ENCODE results near the gene ITGA8.
"Not testable (repeated sequence)": the region's sequence is repeated elsewhere in the genome, so short reads cannot be mapped to it uniquely, and the experiment has no call there.

ITGA8 gene

DNA sequence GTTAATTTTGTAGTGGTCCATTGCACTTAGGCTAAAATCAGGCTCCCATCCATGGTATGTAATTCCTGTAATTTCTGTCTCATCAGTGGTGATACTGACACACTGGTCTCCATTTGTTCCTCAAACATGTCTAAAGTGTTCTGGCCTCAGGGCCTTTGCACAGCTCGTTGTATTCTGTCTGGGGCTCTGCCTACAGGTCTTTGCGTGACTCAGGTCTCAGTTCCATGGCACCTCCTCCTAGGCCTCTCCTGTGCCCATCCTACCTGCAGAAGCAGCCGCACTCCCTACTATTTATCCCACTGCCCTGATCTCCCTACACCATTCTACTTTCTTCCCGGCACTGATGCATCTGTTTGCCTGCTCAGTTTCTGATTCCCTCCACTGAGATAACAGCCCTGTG, 173.8 kb downstream of the ITGA8 start:
- DNase-seq, result no peak

DNA sequence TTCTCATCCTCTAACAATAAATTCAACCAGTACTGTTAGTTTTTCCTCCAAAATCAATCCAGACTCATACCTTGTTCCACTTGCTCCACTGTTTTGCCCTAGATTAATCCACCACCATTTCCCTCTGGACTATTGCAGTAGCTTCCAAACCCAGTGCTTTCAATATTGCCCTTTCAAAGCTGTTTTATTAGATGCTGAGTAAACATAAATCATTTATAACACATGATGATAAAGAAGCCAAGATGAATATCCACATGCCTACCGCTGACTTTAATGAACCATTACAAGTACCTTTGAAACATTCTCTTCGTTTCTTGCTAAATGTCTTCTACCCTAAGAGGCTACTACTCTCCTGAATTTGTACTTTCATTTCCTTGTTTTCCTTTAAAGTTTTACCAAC, 174.5 kb downstream of the ITGA8 start:
- DNase-seq, result no peak

DNA sequence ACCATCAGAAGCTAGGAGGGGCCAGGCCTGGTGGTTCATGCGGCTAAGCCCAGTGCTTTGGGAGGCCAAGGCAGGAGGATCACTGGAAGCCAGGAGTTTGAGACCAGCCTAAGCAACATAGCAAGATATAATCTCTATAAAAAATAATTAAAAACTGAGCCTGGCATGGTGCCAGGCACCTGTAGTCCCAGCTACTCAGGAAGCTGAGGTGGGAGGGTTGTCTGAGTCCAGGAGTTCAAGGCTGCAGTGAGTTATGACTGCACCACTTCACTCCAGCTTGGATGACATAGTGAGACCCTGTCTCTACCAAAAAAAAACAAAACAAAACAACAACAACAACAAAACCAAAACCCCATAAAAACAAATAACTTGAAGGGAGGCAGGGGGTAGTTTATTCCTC, 175.7 kb downstream of the ITGA8 start:
- DNase-seq, result no peak

DNA sequence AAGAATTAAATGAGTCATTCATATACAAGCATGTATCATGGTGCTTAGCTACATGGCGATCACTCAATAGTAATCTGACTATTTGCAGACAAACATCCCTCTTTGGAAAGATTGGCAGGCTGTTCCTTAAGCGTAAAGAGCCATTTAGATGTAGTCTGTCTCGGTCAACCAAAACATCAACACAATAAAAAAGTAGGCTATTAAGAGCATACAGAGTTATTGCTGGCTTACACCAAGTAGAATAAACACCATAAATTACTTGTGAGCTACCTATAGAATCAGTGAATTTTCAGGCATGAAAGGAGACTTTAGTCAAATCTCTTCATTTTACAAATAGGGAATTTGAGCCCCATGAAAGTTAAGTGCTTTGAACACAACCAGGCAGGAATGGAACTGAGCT, 176.9 kb downstream of the ITGA8 start:
- DNase-seq, result no peak

DNA sequence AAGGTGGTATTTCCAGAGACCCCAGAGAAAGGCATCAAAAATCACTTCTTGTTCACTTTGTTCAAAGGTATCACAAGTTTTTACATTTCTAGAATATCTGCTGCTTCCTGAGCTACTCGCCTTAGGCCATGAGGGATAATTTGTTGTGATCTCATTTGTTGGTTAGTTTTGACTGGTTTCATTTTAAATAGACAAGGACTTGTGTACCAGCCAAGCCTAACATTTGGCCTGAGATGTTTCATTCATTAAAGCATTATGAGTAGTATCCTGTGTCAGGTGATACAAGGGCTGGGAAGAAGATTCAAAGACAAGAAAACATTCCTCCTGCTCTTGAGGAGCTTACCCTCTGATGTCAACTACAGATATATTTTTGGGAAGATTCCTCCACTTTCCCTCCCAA, 178.3 kb downstream of the ITGA8 start:
- DNase-seq, result no peak

DNA sequence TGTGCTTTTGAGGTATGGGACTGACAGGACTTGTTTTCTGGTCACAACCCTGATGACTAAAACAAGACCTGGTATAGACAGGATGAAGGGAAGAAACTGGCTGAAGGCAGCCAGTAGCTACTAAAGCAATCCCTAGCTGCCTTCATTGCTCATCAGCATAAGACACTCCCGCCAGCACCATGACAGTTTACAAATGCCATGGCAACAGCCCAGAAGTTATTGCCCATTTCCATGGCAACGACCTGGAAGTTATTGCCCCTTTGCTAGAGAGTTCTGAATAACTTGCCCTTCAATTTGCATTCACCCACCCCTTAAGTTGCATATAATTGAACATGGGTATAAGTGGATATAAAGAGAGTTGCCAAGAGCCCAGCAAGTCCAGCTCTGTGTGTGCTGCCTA, 179.0 kb downstream of the ITGA8 start:
- no peak for DNase-seq

DNA sequence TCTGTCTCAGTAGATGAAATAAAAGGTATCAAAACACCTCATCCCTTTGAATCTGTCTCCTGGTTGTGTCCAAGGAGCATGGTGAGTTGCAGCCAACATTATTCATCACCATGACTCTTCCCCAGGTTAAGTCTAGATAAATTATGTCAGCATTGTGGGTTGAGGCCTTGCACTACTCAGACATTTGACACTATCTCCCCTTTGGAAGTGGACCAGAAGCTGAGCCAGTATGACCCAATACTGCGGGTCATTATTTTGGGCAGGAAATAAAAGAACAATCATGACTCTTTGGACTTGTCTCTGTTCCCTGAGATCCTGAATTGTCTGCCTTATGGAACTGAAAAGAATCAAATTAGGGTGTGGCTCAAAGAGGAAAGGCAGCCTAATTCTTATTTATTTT, 180.5 kb downstream of the ITGA8 start:
- no peak for DNase-seq

DNA sequence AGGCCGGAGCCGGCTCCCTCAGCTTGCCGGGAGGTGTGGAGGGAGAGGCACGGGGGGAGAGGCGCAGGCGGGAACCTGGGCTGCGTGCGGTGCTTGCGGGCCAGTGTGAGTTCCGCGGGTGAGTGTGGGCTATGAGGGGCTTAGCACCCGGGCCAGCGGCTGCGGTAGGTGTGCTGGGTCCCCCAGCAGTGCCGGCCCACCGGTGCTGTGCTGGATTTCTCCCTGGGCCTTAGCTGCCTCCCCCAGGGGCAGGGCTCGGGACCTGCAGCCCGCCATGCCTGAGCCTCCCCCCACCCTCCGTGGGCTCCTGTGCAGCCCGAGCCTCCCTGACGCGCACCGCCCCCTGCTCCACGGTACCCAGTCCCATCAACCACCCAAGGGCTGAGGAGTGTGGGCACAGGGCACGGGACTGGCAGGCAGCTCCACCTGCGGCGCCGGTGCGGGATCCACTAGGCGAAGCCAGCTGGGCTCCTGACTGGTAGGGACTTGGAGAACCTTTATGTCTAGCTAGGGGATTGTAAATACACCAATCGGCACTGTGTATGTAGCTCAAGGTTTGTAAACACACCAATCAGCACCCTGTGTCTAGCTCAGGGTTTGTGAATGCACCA, 184.7 kb downstream of the ITGA8 start:
- not testable (repeated sequence) for DNase-seq

DNA sequence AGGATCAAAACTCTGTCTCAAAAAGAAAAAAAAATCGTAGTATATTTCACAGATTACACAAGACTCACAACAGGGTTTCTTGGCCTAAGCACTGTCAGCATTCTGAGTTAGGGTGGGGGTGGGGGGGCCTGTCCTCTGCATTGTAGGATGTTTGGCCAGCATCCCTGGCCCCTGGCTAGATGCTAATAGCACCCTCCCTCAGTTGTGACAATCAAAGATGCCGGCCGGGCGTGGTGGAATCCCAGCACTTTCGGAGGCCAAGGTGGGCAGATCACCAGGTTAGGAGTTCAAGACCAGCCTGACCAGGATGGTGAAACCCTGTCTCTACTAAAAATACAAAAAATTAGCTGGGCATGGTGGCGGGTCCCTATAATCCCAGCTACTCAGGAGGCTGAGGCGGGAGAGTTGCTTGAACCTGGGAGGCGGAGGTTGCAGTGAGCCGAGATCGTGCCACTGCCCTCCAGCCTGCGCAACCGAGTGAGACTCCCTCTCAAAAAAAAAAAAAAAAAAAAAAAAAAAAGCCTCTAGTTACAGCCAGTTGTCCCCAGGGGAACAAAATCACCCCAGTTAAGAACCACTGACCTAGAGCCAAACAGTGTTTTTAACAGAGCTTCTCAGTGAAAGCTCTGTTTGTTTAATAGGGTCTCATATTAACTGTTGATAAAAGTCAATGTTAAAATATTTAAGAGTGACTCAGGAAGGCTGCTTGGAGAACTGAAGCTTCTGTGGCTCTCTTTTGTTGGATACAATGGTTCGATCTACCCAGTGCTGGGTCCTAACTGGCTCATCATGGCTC, 187.6 kb downstream of the ITGA8 start:
- no peak for DNase-seq

DNA sequence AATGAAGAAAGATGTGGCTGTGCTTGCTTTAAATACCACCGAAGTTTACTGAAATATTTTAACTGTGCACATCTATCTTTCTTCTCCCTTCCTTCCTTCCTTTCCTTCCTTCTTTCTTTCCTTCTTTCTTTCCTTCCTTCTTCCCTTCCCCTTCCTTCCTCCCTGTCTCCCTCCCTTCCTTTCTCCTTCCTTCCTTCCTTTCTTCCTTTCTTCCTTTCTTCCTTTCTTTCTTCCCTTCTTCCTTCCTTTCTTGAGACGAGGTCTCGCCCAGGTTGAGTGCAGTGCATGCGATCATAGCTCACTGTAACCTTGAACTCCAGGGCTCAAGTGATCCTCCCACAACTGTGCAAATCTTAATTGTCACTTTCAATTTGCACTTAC, 190.9 kb downstream of the ITGA8 start:
- DNase-seq, result no peak

DNA sequence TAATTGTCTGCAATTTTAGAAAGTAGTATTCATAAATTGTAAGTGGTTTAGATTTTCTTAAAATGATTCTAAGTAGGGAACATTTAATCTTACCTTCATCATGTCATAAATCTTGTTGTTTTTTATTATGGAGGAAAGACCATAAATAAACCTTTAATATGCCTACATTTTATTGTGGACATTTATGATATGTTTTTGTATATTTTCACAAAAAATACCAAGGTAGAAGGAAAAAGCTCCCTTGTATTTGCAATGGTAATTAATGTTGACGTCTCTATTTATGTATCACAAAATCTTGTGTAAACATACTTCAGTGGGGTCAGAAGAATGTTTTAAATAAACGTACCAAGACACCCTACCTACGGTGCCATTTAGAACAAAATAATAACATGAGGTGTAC, 193.0 kb downstream of the ITGA8 start:
- no peak for DNase-seq

DNA sequence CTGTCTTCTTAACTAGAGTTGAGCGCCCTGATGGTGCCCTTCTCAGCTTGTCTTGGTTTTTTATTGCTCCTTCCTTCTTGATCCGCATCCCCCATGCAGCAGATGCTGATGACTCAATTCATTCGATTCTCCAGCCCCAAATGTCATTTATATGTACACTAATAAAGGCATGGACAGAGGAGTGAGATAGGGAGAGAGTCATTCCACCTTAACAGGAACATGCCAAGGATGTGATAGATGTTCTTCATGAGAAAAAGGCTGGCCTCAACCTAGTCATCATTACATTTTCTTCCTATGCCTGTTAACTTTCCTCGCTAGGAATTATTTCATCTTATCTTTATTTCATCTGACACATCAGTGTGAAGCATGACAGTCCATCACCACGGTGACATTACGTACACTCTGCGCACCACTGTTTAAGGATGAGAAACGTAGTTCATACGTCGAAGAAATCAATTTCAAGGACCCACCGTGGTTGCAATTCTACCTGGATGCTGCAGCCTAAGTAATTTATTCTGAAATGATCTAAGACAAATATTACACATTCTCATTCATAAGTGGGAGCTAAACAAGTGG, 198.3 kb downstream of the ITGA8 start:
- DNase-seq, result no peak

DNA sequence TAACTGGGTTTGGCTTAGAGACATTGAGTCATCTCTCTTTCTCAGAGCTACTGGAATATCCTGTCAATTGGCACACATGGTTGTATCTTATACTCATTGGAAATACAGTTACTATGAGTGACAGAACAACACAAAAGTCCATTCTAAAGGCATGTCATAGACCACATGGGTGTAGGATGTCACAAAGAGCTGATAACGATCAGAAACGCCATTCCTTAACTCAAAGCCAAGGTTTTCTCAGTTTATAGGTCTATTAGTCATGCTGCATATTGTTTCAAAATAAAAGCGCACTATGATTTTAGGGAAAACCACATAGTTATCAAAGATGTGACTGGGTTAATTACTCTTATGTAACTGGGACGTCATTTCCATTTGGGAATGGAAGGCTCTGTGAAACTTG, 201.5 kb downstream of the ITGA8 start:
- DNase-seq, result no peak

DNA sequence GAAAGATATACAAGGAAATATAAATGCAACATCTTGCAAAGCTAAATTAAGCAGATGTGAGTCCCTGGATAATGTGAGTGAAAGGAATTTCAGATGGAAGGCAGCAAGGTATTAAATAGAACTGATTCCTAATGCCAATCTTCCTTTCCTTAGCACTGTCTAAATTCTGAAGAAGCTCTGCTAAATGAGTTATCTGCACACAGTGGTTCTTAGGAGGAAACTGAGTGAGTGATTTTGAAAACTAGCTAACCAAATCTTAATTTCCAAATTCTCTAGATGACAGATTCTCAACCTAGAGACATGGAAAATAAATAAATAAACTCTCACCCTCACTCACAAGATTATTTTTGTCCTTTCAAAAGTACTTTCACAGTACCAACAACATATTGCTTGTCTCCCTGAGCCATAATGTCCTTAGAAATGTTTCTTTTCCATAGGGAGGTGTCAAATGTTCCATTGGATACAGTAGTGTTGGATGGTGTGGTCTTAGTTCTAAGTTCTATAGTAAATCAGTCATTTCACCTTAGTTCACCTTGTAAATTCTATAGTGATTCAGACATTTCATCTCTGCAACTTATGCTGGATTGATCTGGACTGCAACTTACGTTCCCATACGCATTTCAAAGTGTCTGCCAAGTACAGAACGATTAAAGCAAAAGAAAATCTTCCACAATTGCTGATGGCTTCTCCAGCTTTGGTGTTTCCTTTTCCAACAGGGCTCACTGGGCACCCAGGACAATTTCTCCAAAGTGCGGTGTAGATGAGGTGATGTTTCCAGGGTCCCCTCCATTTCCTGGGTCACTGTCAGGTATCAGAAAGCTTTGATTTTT, 203.3 kb downstream of the ITGA8 start:
- no peak for DNase-seq

DNA sequence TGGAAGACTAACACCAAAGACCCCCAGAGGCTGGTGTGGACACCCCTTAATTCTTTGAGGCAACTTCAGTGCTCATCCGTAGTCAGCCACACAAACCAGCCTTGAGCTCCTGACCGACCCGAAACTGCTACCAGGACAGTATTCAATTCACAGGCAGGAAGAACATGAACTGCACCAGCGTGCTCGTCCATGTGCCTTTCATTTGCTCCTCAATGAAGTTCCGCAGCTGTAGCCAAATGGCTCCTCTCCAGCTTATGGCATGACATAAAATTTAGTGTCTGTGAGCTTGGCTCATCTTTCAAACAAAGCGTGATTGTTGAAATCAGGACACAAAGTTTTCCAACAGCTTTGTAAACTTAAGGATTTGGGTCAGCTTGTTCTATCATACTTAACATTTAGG, 204.5 kb downstream of the ITGA8 start:
- DNase-seq, result no peak

DNA sequence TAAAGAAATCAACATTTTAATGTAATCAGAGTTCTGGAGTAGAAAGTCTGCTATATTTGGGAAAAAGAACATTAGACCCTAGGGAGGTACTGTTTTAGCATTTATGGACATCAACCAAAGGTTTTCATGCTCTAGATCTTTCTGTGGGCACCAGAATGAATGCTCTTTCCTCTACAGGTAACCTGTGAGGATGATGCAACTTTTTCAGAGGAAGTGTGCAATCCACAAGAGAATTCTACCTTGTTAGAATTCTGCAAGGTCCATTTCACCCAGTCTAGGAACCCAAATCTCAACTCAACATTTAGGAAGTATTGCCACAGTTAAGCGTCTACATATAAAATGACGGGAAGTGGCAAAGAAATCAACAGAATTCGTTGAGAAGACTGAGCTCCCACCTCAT, 208.8 kb downstream of the ITGA8 start:
- DNase-seq, result no peak

DNA sequence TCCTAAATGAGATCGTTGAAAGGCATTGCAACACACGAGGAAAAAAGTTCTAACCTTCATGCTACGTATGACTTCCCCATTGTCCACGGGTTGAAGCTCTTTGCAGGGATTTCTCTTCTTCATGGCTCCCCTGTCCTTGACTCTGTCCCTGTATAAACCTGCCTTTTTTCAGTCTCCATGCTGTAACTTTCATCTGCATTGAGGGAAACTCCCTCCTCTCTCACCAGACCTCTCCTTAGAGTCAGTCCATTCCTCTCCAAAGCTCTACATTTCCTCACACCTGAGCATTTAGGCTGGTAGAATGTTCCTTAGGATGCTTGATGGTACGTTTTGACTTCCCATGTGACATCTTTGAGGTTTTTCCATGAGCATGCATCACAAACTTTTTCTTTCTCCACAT, 214.4 kb downstream of the ITGA8 start:
- DNase-seq, result no peak

DNA sequence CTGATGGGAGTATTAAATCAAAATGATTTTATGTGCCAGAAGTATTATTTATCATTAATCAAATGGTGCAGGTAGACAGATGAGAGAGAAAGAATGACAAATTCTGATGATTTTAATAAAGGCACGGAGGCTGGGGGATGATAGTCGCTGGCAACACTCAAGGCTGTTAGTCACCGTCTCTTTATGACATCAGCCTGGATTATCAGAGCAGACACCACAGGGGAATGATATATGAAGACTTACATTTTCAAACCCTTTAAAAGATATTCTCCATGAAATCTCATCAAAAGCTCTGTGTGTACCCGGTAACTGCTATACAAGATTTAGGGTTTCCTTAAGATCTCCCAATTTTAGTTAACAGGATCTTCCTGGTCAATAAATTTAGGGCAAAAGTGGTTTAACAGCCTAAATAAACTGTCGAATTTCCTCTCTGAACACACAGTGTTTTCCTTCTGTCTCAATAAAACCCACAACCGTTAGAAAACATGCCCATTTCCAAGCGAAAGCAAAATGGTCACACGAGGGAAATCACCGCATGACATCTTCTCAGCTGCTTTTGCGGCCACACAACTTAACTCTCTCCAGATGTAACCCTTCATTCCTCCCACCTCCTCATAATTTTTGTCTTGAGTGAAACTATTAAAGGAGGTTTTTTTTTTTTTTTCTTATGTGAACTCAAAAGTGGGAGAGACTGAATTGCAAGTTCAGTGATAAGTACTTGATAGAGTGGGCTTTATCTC, 215.5 kb downstream of the ITGA8 start:
- DNase-seq, result no peak

DNA sequence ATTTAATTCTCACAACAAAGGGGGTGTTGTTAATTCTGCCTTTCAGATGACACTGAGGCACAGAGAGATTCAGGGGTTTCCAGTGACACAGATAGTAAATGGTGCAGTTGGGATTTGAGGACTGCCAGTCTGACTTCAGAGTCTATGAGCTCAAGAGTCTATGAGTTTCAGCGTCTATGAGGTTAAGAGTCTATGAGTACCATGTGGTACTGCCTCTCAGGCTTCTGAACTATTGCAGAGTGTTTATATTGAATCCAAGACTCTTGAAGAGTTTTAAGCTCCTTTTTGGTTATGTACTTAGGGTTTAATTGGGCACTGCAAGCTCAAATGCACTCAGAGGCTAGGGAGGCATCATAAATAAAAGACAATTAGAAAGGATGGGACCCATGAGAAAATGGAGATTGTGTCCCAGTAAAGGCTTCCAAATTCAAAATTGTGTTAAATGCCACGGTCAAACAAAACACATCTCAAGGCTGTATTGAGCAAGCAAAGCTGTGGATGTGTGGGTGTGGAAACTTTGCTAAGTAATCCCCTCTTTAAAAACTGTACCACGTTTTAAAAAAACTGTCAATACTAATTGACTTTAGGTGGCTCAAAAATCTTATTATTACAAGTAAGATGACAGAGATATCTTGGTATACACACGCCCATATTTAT, 224.7 kb downstream of the ITGA8 start:
- DNase-seq, result no peak

DNA sequence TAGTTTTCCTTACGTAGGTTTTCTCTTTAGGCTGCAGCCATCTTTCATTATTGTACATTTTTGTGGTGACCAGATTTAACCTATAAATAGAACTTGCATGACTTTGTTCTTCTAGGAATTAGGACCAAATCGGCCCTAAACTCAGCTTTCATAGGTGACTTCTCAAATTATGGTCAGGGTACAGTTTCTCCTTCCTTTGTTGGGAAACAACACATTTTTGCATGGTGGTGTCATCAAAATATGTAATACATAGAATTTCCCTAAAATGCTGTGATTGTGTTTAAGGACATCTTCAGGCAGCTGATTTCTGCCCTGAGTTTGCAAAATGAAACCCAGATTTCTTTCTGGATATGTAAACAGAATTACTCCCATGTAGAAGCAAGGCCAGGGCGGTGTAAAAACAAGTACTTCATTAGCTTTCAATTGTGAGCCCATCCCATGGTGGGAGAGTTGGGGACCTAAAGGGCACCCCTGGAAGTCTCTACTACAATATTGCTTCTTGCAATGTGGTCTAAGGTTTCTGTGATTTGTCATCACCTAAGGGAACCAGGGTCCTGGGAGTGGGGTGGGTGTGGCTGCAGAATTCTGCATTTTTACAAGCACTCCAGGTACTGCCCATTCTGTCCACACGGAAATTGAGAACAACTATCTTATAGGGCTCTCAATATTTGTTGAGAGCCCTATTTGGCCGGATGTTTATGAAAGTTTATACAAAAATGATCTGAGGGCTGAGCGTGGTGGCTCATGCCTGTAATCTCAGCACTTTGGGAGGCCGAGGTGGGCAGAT, 227.7 kb downstream of the ITGA8 start:
- DNase-seq, result no peak

DNA sequence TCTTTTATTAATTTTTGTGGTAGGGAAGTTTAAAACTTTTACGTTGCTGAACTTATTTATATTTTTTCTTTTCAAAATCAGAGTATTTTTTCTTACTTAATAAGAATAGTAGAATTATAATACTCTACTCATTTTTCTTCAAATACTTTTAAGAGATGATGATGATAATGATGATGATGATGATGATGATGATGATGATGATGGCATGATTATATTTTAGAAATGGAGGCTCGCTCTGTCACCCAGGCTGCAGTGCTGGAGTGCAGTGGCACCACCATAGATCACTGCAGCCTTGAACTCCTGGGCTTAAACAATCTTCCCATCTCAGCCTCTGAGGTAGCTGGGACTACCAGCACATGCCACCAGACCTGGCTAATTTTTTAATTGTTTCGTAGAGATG, 230.3 kb downstream of the ITGA8 start:
- DNase-seq, result no peak

DNA sequence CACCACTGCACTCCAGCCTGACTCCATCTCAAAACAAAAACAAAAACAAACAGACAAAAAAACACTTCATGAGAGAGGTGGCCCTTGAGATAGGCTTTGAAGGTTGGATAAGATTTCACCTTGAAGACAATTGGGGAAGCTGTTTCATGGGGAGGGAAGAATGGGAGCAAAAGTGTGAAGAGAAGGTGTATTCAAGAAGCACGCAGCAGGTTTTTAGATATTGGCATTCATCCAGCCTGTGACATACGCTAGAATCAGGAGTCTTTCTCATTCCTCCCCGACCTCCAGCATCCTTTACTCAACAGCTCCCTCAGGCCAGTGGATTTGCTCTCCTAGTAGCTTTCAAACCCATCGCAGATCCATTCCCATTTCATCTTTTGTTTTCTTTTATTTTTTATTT, 232.3 kb downstream of the ITGA8 start:
- no peak for DNase-seq

Data from GOT3 (cell line).